Measurements from ENCODE around the gene SNPH.

DNA sequence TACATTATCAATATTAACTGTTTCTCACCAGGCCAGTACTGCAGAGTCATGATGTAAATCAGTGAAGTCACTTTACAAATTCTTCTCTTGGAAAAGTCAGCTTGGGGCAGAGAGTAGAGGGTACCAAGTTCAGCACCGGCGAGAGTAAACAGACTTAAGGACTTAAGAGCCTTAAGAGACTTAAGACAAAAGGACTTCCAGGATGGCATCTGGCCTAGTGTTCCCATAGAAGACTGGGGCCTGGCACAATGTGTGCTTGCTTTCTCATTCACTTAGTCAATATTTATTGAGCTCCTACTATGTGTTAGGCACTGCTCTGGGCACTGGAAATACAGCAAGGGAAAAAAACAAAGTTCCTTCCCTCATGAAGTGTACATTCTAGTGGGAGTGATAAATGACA is 1.4 kb upstream of the SNPH start:
- TF ChIP-seq CTCF (IDR thresholded peaks at IDR 0.05; ENCODE audit: low read depth, low read length, poor library complexity, severe bottlenecking) = no peak
- TF ChIP-seq EZH2phosphoT487 (IDR thresholded peaks at IDR 0.05; ENCODE audit: borderline replicate concordance, low read length) = no peak
